ENCODE measurements around the gene IPO13.

Gene IPO13

DNA sequence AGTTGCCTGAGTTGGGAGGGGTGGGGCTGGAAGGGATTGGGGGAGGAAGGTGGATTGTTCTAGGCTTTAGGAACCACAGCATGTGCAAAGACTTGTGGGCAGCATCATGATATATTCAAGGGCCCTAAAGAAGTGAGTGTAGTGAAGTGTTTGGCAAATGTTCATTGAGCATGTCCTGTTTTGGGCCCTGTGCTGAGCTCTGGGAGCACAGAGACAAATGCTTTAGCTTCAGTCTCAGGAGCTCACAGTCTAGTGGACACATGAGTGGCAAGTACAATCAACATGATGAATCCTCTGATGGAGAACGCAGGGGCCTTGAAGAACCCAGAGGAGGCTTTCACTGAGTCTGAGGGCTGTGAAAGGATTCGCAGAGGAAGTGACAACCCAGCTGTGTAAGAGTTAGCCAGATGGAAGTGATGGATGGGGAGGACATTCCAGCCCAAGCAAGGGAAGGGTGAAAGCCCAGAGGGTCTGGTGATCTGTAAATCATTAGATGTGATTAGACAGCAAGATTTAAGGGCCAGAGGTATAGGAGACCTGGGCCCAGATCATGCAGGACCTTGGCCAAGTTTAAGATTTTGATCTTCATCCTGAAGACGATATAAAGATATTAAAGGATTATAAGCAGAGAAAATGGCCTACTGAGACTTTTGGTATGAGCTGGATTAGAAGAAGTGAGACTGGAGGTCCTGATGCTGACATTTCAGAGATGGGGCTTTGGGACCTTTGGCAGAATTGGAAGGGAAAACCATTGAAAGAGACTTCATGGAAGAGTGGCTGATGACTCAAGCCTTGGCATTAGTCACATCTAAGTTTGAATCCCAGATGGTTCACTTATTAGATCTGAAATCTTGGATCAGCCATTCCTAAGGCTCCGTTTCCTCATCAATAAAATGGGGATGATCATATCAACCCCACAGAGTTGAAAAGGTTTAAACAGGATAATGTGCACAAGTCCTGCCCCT is 4.6 kb downstream of the IPO13 start:
- TF ChIP-seq, protein P1, sequence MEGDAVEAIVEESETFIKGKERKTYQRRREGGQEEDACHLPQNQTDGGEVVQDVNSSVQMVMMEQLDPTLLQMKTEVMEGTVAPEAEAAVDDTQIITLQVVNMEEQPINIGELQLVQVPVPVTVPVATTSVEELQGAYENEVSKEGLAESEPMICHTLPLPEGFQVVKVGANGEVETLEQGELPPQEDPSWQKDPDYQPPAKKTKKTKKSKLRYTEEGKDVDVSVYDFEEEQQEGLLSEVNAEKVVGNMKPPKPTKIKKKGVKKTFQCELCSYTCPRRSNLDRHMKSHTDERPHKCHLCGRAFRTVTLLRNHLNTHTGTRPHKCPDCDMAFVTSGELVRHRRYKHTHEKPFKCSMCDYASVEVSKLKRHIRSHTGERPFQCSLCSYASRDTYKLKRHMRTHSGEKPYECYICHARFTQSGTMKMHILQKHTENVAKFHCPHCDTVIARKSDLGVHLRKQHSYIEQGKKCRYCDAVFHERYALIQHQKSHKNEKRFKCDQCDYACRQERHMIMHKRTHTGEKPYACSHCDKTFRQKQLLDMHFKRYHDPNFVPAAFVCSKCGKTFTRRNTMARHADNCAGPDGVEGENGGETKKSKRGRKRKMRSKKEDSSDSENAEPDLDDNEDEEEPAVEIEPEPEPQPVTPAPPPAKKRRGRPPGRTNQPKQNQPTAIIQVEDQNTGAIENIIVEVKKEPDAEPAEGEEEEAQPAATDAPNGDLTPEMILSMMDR (IDR thresholded peaks at IDR 0.05; ENCODE audit: borderline replicate concordance, insufficient read depth, low read depth, low read length), result no peak
- no peak overlapping the region for H3K4me3 ChIP-seq (ENCODE audit: low read depth, low read length)

DNA sequence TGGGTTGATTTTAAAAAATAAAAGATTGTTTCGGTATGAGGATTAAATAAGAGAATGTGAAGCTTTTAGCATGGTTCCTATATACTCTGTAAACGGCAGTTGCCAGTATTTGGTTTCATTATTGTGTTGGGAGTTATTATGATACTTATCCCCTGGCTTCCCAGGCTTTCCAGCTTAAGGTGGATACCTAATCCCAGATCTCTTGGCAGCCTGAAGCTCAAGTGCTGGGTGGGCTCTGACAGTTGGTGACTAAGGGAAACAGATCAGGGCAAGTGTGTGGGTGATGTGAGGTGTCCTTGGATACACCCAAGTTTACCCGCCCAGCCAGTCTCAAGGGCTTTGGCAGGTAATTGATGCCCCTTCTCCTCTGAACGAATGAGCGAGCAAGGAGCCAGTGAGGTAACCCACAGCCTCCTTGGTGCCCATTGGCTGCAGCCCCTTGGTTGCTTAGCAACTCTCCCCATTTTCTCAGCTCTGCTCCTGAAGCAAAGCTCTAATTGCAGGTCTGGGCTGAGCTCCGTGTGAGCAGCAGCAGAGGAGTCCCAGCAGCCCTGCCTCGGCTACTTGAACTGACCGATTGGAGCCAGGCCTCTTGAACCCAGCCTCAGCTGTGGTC is 6.1 kb downstream of the IPO13 start:
- H3K4me3 ChIP-seq (ENCODE audit: low read depth, low read length), result no peak overlapping the region
- TF ChIP-seq, protein P1 (IDR thresholded peaks at IDR 0.05; ENCODE audit: borderline replicate concordance, insufficient read depth, low read depth, low read length), result no peak

DNA sequence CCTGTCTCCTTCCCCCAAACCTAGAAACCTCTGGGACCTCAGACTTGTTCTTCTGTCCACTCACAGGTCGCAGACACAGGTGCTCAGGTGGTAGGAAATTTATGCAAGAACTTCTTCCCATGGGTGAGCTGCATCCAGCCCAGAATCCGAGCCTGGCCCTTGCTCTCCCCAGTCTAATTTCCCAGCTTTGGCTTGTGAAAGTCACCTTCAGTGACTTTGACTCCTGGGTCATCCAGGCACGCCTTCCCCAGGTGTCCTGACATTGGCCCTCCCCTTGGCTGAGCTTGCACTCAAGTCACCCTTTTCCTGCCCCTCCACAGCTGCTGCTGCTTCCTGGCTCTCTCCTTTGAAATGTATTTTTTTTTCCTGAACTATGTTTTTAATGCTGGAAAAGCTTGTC is 6.6 kb downstream of the IPO13 start:
- TF ChIP-seq, protein P1 (IDR thresholded peaks at IDR 0.05; ENCODE audit: borderline replicate concordance, insufficient read depth, low read depth, low read length), result no peak
- no peak overlapping the region for H3K4me3 ChIP-seq (ENCODE audit: low read depth, low read length)

DNA sequence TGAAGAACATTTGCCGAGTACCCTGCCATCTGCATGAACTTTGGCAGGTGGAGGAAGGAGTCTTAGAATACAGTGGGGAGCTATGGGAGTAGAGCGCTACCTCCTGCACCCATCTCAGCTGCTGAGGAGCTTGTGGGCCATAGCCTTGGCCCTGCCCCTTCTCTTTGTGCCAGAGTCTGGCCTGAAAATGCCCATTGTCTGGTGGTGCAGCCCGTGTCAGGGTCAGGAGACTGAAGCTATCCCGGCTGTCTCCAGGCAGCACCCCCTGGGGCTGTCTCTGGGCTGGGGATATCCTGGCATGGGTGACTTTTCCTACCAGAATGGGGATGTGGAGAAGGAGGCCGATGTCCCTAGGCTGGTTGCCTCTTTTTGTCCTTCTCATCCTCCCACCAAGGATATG is 7.3 kb downstream of the IPO13 start:
- H3K4me3 ChIP-seq (ENCODE audit: low read depth, low read length), result no peak overlapping the region
- TF ChIP-seq, protein P1 (IDR thresholded peaks at IDR 0.05; ENCODE audit: borderline replicate concordance, insufficient read depth, low read depth, low read length), result no peak

DNA sequence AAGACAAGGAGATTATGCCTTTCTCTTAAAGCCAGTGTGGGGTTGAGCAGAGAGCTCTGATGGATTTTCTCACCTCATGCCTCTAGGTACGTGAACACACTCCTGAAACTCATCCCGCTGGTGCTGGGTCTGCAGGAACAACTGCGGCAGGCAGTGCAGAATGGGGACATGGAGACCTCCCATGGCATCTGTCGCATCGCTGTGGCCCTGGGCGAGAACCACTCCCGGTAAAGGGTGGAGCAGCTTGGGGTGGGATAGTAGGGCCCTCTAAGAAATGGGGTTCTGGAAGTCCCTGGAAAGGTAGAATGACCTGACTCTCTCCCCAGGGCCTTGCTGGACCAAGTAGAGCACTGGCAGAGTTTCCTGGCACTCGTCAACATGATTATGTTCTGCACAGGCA is 9.5 kb downstream of the IPO13 start:
- no peak overlapping the region for H3K4me3 ChIP-seq (ENCODE audit: low read depth, low read length)
- TF ChIP-seq, protein P1 (IDR thresholded peaks at IDR 0.05; ENCODE audit: borderline replicate concordance, insufficient read depth, low read depth, low read length), result no peak

DNA sequence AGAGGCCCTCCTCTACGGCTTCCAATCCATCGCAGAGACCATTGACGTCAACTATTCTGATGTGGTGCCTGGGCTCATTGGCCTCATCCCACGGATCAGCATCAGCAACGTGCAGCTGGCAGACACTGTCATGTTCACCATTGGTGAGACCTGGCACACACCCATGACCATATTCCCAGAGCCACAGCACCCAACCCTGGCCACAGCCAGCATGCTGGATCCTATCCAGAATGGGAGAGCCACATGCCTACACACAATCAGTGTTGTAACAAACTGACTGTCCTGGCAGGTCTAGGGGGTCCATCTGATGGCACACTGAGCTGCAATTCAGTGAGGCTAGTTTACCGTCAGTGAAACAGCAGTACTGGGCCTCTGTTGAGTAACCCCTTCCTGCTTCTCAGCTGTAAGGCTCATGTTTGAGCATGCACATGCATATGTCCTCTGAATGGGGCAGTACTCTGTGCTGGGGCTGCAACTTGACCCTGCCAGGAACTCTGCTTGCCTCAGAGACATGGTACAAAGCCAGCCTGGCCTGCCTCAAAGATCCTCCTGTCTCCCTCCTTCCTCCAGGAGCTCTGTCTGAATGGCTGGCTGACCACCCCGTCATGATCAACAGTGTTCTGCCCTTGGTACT is 10.8 kb downstream of the IPO13 start:
- TF ChIP-seq, protein P1 (IDR thresholded peaks at IDR 0.05; ENCODE audit: borderline replicate concordance, insufficient read depth, low read depth, low read length), result no peak
- no peak overlapping the region for H3K4me3 ChIP-seq (ENCODE audit: low read depth, low read length)

Measured in GM12875 (cell line).